ENCODE data around the gene MAP1A.

The MAP1A gene

GRCh38 chr15:43538091-43538490, 20.7 kb downstream of the MAP1A start:
- Histone ChIP-seq H3K27me3 (replicated peaks) (no peaks in the 10 kb centered on the region), H3K27ac (no peak overlapping the region), H3K36me3 (replicated peaks) (no peaks in the 10 kb centered on the region), H3K4me3 (ENCODE audit: low read depth, low read length) (no peak overlapping the region)
- TF ChIP-seq CTCF (IDR thresholded peaks at IDR 0.05; ENCODE audit: low read depth, low read length, missing control alignments) = no peak
- in situ Hi-C loops (cut with HindIII; ENCODE audit: low pct_ligation_motif_present, low sequenced_read_pairs) = no loop called here
- no peak for DNase-seq

DNA sequence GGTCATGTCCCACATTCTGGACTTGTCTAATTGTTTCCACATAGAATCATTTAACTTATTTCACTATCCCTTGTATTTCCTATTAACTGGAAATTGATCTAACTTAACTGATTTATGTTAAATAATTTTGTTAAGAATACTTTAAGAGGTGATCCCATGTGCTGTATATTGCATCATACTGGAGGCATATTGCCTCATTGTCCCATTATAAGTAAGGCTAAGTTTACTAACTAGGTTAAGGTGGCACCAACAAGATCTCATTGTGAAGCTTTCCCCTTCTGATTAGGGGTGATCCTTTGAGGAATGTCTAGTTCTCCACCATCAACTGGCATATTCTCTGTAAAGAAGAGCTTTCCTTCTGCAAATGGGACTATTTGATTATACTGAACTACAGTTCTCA, 24.4 kb downstream of the MAP1A start:
- H3K36me3 ChIP-seq (replicated peaks) = no peaks in the 10 kb centered on the region
- no peak overlapping the region for H3K4me3 ChIP-seq (ENCODE audit: low read depth, low read length)
- no peaks in the 10 kb centered on the region for H3K27me3 ChIP-seq (replicated peaks)
- in situ Hi-C loops (cut with HindIII; ENCODE audit: low pct_ligation_motif_present, low sequenced_read_pairs) = no loop called here
- no peak for TF ChIP-seq CTCF (IDR thresholded peaks at IDR 0.05; ENCODE audit: low read depth, low read length, missing control alignments)
- no peak overlapping the region for H3K27ac ChIP-seq
- DNase-seq = no peak

DNA sequence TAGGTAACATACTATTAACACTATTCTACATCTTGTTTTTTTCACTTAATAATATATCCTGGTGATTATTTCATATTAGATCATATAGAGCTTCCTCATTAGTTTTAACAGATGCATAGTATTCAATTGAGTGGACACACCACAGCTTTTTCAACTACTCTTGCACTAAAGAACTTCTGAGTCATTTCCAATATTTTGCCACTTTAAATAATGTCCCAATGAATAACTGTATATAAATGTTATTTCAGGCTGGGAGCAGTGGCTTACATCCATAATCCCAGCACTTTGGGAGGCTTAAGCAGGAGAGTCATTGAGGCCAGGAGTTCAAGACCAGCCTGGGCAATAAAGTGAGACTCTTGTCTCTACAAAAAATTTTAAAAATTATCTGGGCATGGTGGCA, 26.9 kb downstream of the MAP1A start:
- Histone ChIP-seq H3K27me3 (replicated peaks) (no peaks in the 10 kb centered on the region), H3K4me3 (ENCODE audit: low read depth, low read length) (no peak overlapping the region), H3K36me3 (replicated peaks) (no peaks in the 10 kb centered on the region), H3K27ac (no peak overlapping the region)
- no peak for DNase-seq
- in situ Hi-C loops (cut with HindIII; ENCODE audit: low pct_ligation_motif_present, low sequenced_read_pairs) = no loop called here
- no peak for TF ChIP-seq CTCF (IDR thresholded peaks at IDR 0.05; ENCODE audit: low read depth, low read length, missing control alignments)

- DNase-seq = no peak
- Histone ChIP-seq H3K27ac (no peak overlapping the region), H3K27me3 (replicated peaks) (no peaks in the 10 kb centered on the region), H3K4me3 (ENCODE audit: low read depth, low read length) (no peak overlapping the region), H3K36me3 (replicated peaks) (no peaks in the 10 kb centered on the region)
- in situ Hi-C loops (cut with HindIII; ENCODE audit: low pct_ligation_motif_present, low sequenced_read_pairs) = no loop called here
- TF ChIP-seq CTCF (IDR thresholded peaks at IDR 0.05; ENCODE audit: low read depth, low read length, missing control alignments) = no peak
Observed at GRCh38 chr15:43545426-43545825, 28.0 kb downstream of the MAP1A start.

DNA sequence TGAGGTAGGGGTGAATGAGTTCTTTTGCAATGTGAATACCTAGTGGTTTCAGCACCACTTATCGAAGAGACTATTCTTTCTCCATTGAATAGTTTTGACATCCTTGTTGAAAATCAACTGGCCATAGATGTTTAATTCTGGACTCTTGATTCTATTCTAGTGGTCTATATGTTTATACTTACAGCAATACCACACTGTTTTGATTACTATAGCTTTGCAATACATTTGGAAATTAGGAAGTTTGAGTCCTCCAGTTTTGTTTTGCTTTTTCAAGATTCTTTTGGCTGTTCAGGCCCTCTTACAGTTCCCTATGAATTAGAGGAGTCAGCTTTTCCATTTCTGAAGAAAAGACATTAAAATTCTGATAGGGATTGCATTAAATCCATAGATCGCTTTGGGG, 30.1 kb downstream of the MAP1A start:
- Histone ChIP-seq H3K4me3 (ENCODE audit: low read depth, low read length) (no peak overlapping the region), H3K27me3 (replicated peaks) (no peaks in the 10 kb centered on the region), H3K36me3 (replicated peaks) (no peaks in the 10 kb centered on the region), H3K27ac (no peak overlapping the region)
- DNase-seq = no peak
- no peak for TF ChIP-seq CTCF (IDR thresholded peaks at IDR 0.05; ENCODE audit: low read depth, low read length, missing control alignments)
- in situ Hi-C loops (cut with HindIII; ENCODE audit: low pct_ligation_motif_present, low sequenced_read_pairs) = no loop called here

DNA sequence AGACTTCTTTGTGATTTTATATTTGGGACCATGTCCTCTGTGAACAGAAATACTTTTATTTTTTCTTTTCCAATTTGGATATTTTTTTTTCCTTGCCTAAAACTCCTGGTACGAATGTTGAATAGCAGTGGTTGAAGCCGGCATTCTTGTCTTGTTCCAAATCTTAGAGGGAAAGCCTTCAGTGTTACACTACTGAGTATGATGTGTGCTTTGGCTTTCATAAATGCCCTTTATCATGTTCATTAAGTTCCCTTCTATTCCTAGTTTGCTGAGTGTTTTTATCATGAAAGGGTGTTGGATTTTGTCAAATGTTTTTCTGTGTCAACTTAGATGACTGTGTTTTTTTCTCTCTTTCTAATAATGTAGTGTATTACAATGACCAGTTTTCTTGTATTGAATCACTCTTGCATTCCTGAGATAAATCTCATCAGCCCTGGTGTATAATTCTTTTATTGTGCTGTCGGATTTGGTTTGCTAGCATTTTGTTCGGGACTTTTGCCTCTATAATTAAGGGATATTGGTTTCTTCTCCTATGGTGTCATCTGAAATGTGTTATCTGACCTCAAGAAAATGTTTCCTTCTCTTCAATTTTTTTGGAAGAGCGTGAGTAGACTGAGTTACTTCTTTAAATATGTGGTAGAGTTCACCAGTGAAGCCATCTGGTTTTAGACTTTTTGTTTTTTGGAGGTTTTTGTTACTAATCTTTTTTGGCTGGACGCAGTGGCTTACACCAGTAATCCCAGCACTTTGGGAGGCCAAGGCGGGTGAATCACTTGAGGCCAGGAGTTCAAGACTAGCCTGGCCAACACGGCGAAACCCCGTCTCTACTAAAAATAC, 33.3 kb downstream of the MAP1A start:
- TF ChIP-seq CTCF (IDR thresholded peaks at IDR 0.05; ENCODE audit: low read depth, low read length, missing control alignments) = no peak

More for the DNA sequence above, 33.3 kb downstream of the MAP1A start:
- Histone ChIP-seq H3K27me3 (replicated peaks) (no peaks in the 10 kb centered on the region), H3K4me3 (ENCODE audit: low read depth, low read length) (no peak overlapping the region), H3K27ac (no peak overlapping the region), H3K36me3 (replicated peaks) (no peaks in the 10 kb centered on the region)
- in situ Hi-C loops (cut with HindIII; ENCODE audit: low pct_ligation_motif_present, low sequenced_read_pairs) = no loop called here
- no peak for DNase-seq
